CD14-positive monocyte (primary cell): ENCODE results near the gene KDM5C. TPM values are rescaled to one million over a fixed set of nuclear protein-coding genes. Genes with fewer than 3 reads are reported as not detected.

Source experiments
- DNase-seq, 3 donors: peaks; one replicate each; pipeline ENCODE4 v3.0.0-alpha.2; 2011 to 2022
- H2AFZ ChIP-seq: 2 replicates; pipeline ENCODE4 v1.6.0; 2012; ENCODE audit warnings: mild to moderate bottlenecking, low read depth, low read length, inconsistent platforms; ENCODE audit not compliant: insufficient read depth, poor library complexity, severe bottlenecking
- H3K27ac ChIP-seq, 2 donors: 1 replicate in 1 of 2; 2 replicates in 1 of 2; pipeline ENCODE4 v1.5.1; 2012 to 2013; ENCODE audit warnings: low read length in 2 of 2, control low read depth in 1 of 2, inconsistent platforms in 1 of 2, low read depth in 1 of 2, mild to moderate bottlenecking in 1 of 2
- H3K27me3 ChIP-seq, 2 donors: one replicate each; pipeline versions ENCODE4 v1.6.0 to v1.6.1; 2011 to 2013; ENCODE audit warnings: low read length in 2 of 2; ENCODE audit not compliant: control insufficient read depth in 2 of 2, insufficient read depth in 2 of 2
- H3K36me3 ChIP-seq, 2 donors: replicated peaks in 1 of 2; 1 replicate in 1 of 2; 2 replicates in 1 of 2; pipeline versions ENCODE4 v1.5.1 to v1.6.1; 2012 to 2013; ENCODE audit warnings: low read length in 2 of 2, control low read depth in 1 of 2, inconsistent platforms in 1 of 2, mild to moderate bottlenecking in 1 of 2; ENCODE audit not compliant: insufficient read depth in 2 of 2, control insufficient read depth in 1 of 2
- H3K4me1 ChIP-seq, 2 donors: 1 replicate in 1 of 2; 2 replicates in 1 of 2; pipeline versions ENCODE4 v1.5.1 to v1.6.1; 2012 to 2013; ENCODE audit warnings: low read length in 2 of 2, control low read depth in 1 of 2, inconsistent platforms in 1 of 2, mild to moderate bottlenecking in 1 of 2, moderate library complexity in 1 of 2; ENCODE audit not compliant: insufficient read depth in 2 of 2, control insufficient read depth in 1 of 2
- H3K4me2 ChIP-seq: replicated peaks from 2 replicates; pipeline ENCODE3; 2012; ENCODE audit warnings: low read length, moderate library complexity, mild to moderate bottlenecking; ENCODE audit not compliant: poor library complexity, severe bottlenecking; ENCODE audit errors: extremely low read depth
- H3K4me3 ChIP-seq, 3 experiments: fragments of 200-600 bp in 1 of 3; sonication (generic) in 1 of 3; replicated peaks in 1 of 3; 1 replicate in 2 of 3; 2 replicates in 1 of 3; pipeline ENCODE4 v1.5.1; 2011 to 2013; ENCODE audit warnings: low read length in 3 of 3, mild to moderate bottlenecking in 3 of 3, control low read depth in 2 of 3, low read depth in 2 of 3, inconsistent platforms in 1 of 3, moderate library complexity in 1 of 3
- H3K79me2 ChIP-seq: 2 replicates; pipeline ENCODE4 v1.6.0; 2012; ENCODE audit warnings: mild to moderate bottlenecking, control low read depth, inconsistent platforms, low read length, moderate library complexity; ENCODE audit not compliant: insufficient read depth
- H3K9ac ChIP-seq: 2 replicates; pipeline ENCODE4 v1.6.0; 2017; ENCODE audit warnings: low read length, mild to moderate bottlenecking; ENCODE audit not compliant: insufficient read depth, poor library complexity, severe bottlenecking
- H3K9me3 ChIP-seq, 2 donors: replicated peaks in 1 of 2; 1 replicate in 1 of 2; 2 replicates in 1 of 2; pipeline versions ENCODE4 v1.5.1 to v1.6.1; 2012 to 2013; ENCODE audit warnings: low read length in 2 of 2, control low read depth in 1 of 2; ENCODE audit not compliant: control insufficient read depth in 1 of 2, insufficient read depth in 1 of 2
- H4K20me1 ChIP-seq: 2 replicates; pipeline ENCODE4 v1.6.0; 2012; ENCODE audit warnings: mild to moderate bottlenecking, low read length, control low read depth, moderate library complexity; ENCODE audit not compliant: insufficient read depth
- H3K27ac Mint-ChIP-seq, 7 donors: one replicate each; pipeline ENCODE4 v1.8.0; 2020; ENCODE audit warnings: mild to moderate bottlenecking in 7 of 7, mixed read lengths in 7 of 7, moderate library complexity in 6 of 7, inconsistent platforms in 2 of 7
- H3K27me3 Mint-ChIP-seq, 3 donors: one replicate each; pipeline ENCODE4 v1.8.0; 2021 to 2022; ENCODE audit warnings: low read depth in 3 of 3, mild to moderate bottlenecking in 3 of 3, mixed read lengths in 3 of 3, moderate library complexity in 3 of 3, inconsistent platforms in 1 of 3
- H3K36me3 Mint-ChIP-seq, 2 donors: one replicate each; pipeline ENCODE4 v1.8.0; 2020; ENCODE audit warnings: mixed read lengths in 2 of 2, inconsistent platforms in 1 of 2, mild to moderate bottlenecking in 1 of 2
- H3K4me1 Mint-ChIP-seq: one replicate; pipeline ENCODE4 v1.8.0; 2020; ENCODE audit warnings: mild to moderate bottlenecking, mixed read lengths
- H3K4me3 Mint-ChIP-seq, 2 donors: one replicate each; pipeline ENCODE4 v1.8.0; 2020; ENCODE audit warnings: mild to moderate bottlenecking in 2 of 2, mixed read lengths in 2 of 2, moderate library complexity in 1 of 2
- H3K9me3 Mint-ChIP-seq, 7 donors: one replicate each; pipeline ENCODE4 v1.8.0; 2020 to 2022; ENCODE audit warnings: mixed read lengths in 7 of 7, mild to moderate bottlenecking in 6 of 7, moderate library complexity in 6 of 7, inconsistent platforms in 2 of 7
- CTCF ChIP-seq: fragments of 200-600 bp; IDR thresholded peaks from one replicate; pipeline ENCODE4 v1.8.0; 2022; ENCODE audit warnings: antibody characterized with exemption, mild to moderate bottlenecking
- WGBS: methylation state at CpG from one replicate; pipeline ENCODE4 v1.1.5; 2013; ENCODE audit warnings: missing lambda C conversion rate; ENCODE audit not compliant: insufficient coverage; 5-methylcytosine and 5-hydroxymethylcytosine counted together
- intact Hi-C, 2 donors: fragments of 100-400 bp; cut with micrococcal nuclease; formaldehyde crosslinking; loops; one replicate each; pipeline versions ENCODE4 v1.15.0 to v1.15.1; 2023
- polyA plus RNA-seq, 3 donors: library from polyadenylated mRNA; depleted of rRNA in 1 of 3; unstranded in 2 of 3; stranded (reverse) in 1 of 3; fragments of 300-500 nt in 2 of 3; fragments of >200 nt in 1 of 3; fragmentation: Illumina TruSeq in 2 of 3; gene quantifications; 1 replicate in 2 of 3; 2 replicates in 1 of 3; pipeline ENCODE4 v1.2.3, GENCODE V29; 2012 to 2021

KDM5C gene
- polyA plus RNA-seq, 3 donors: 13.3 to 93.6 (median 16.7) TPM

- Histone ChIP-seq H3K27me3 (peaks cover 0 to 4% of the 10 kb centered on the region in 2 donors), H3K4me1 (no peaks in the 10 kb centered on the region), H3K36me3 (no peaks in the 10 kb centered on the region), H3K9me3 (no peaks in the 10 kb centered on the region), H3K4me2 (no peak overlapping the region), H4K20me1 (no peaks in the 10 kb centered on the region), H3K4me3 (no peak overlapping the region), H3K27ac (no peak overlapping the region), H2AFZ (no peak overlapping the region), H3K79me2 (no peaks in the 10 kb centered on the region), H3K9ac (no peak overlapping the region)
- Mint-ChIP-seq H3K4me3 (no peak overlapping the region), H3K4me1 (no peaks in the 10 kb centered on the region), H3K27me3 (peaks cover 0 to 23% (median 1%) of the 10 kb centered on the region in 3 donors), H3K36me3 (no peaks in the 10 kb centered on the region), H3K27ac (no peak overlapping the region), H3K9me3 (peaks cover 0 to 4% (median 1%) of the 10 kb centered on the region in 7 donors)
- intact Hi-C loops: no loop called here
- 67% methylated on average over 1 of the region's 11 CpGs for WGBS
- no peak for DNase-seq
- TF ChIP-seq CTCF: no peak
Measured at GRCh38 chrX:53159184-53159583, 65.8 kb downstream of the KDM5C start.

GRCh38 chrX:53156207-53156596, 68.8 kb downstream of the KDM5C start:
- Mint-ChIP-seq H3K4me1 (no peaks in the 10 kb centered on the region), H3K9me3 (peaks cover 0 to 9% (median 2%) of the 10 kb centered on the region in 7 donors), H3K36me3 (no peaks in the 10 kb centered on the region), H3K4me3 (no peak overlapping the region), H3K27me3 (peaks cover 0 to 13% (median 1%) of the 10 kb centered on the region in 3 donors), H3K27ac (no peak overlapping the region)
- no peaks in the 10 kb centered on the region for H3K36me3 ChIP-seq
- H2AFZ ChIP-seq: no peak overlapping the region
- no peak overlapping the region for H3K4me2 ChIP-seq
- no peak for TF ChIP-seq CTCF
- WGBS: 100% methylated on average over 1 of the region's 2 CpGs
- intact Hi-C loops: no loop called here
- H4K20me1 ChIP-seq: no peaks in the 10 kb centered on the region
- no peak for DNase-seq
- H3K79me2 ChIP-seq: no peaks in the 10 kb centered on the region
- no peaks in the 10 kb centered on the region for H3K4me1 ChIP-seq
- H3K27me3 ChIP-seq: peaks cover 0 to 6% of the 10 kb centered on the region in 2 donors
- H3K4me3 ChIP-seq: no peak overlapping the region
- H3K9me3 ChIP-seq: no peaks in the 10 kb centered on the region
- no peak overlapping the region for H3K9ac ChIP-seq
- no peak overlapping the region for H3K27ac ChIP-seq
